Right lung (tissue), 5 donors: ENCODE data around the gene SYNGAP1. TPM values are rescaled to one million over a fixed set of nuclear protein-coding genes. Genes with fewer than 3 reads are reported as not detected.
"Not testable (repeated sequence)": the region's sequence is repeated elsewhere in the genome, so short reads cannot be mapped to it uniquely, and the experiment has no call there.

Experiments used
- DNase-seq, 2 donors: peaks; one replicate each; pipeline ENCODE4 v3.0.0-alpha.2; 2013
- polyA plus RNA-seq, 5 donors: library from polyadenylated mRNA; unstranded; fragments of 120-200 nt; gene quantifications; one replicate each; pipeline versions ENCODE4 v1.2.1 to v1.2.3, GENCODE V29; 2013; ENCODE audit warnings: inconsistent platforms in 1 of 5, low replicate concordance in 1 of 5; ENCODE audit not compliant: insufficient read length in 5 of 5, insufficient read depth in 1 of 5

Gene SYNGAP1
- polyA plus RNA-seq, 5 donors, result 35.2 to 47.4 (median 44.8) TPM

- DNase-seq, result no peak
Observed at GRCh38 chr6:33467091-33467490, 47.2 kb downstream of the SYNGAP1 start.

- no peak for DNase-seq
Observed at GRCh38 chr6:33469661-33470060, 49.8 kb downstream of the SYNGAP1 start.

GRCh38 chr6:33477864-33478263 lies 58.0 kb downstream of the SYNGAP1 start:
- no peak for DNase-seq

- DNase-seq, result no peak
Observed at GRCh38 chr6:33481192-33481591, 61.3 kb downstream of the SYNGAP1 start.

GRCh38 chr6:33482620-33483019 lies 62.8 kb downstream of the SYNGAP1 start:
- DNase-seq, result not testable (repeated sequence)

- DNase-seq, result no peak
Observed at GRCh38 chr6:33483678-33484077, 63.8 kb downstream of the SYNGAP1 start.

- not testable (repeated sequence) for DNase-seq
Observed at GRCh38 chr6:33484673-33485262, 64.9 kb downstream of the SYNGAP1 start.

GRCh38 chr6:33485680-33486079 lies 65.8 kb downstream of the SYNGAP1 start:
- not testable (repeated sequence) for DNase-seq

GRCh38 chr6:33488339-33488738 lies 68.5 kb downstream of the SYNGAP1 start:
- no peak for DNase-seq

- no peak for DNase-seq
Observed at GRCh38 chr6:33490198-33490597, 70.3 kb downstream of the SYNGAP1 start.

GRCh38 chr6:33490621-33491020 lies 70.8 kb downstream of the SYNGAP1 start:
- DNase-seq, result no peak

GRCh38 chr6:33492093-33492492 lies 72.2 kb downstream of the SYNGAP1 start:
- no peak for DNase-seq

GRCh38 chr6:33497157-33497556 lies 77.3 kb downstream of the SYNGAP1 start:
- DNase-seq, result no peak

- DNase-seq, result no peak
Observed at GRCh38 chr6:33502486-33502885, 82.6 kb downstream of the SYNGAP1 start.

- DNase-seq, result no peak
Observed at GRCh38 chr6:33504486-33504885, 84.6 kb downstream of the SYNGAP1 start.

Other genes starting within 250 kb of the SYNGAP1 start
- gene COL11A2, start 227.6 kb upstream of the SYNGAP1 start, polyA plus RNA-seq, result 10 to 100 TPM in 1 of 5 donors, 1 to 10 TPM in 4; 3.0 to 10.8 (median 3.8) TPM
- 10 to 100 TPM; 56.7 to 69.7 (median 61.7) TPM for gene RXRB, start 219.4 kb upstream of the SYNGAP1 start, polyA plus RNA-seq
- 100 to 1,000 TPM in 1 of 5 donors, 10 to 100 TPM in 4; 73.8 to 100 (median 90.1) TPM for gene SLC39A7, start 219.2 kb upstream of the SYNGAP1 start, polyA plus RNA-seq
- 10 to 100 TPM; 20.8 to 26.5 (median 21.7) TPM for gene HSD17B8, start 215.4 kb upstream of the SYNGAP1 start, polyA plus RNA-seq
- 10 to 100 TPM; 46.9 to 70.0 (median 54.0) TPM for gene RING1, start 211.6 kb upstream of the SYNGAP1 start, polyA plus RNA-seq
- 10 to 100 TPM; 74.4 to 88.8 (median 81.1) TPM for gene VPS52, start 148.2 kb upstream of the SYNGAP1 start, polyA plus RNA-seq
- 1,000 to 10,000 TPM; 3,696 to 4,775 (median 3,821) TPM for gene RPS18, start 148.0 kb upstream of the SYNGAP1 start, polyA plus RNA-seq
- gene B3GALT4, start 142.9 kb upstream of the SYNGAP1 start, polyA plus RNA-seq, result 1 to 10 TPM; 3.3 to 4.8 (median 3.8) TPM
- gene WDR46, start 130.8 kb upstream of the SYNGAP1 start, polyA plus RNA-seq, result 10 to 100 TPM; 50.7 to 80.1 (median 56.4) TPM
- 10 to 100 TPM; 47.1 to 61.3 (median 50.3) TPM for gene PFDN6, start 130.5 kb upstream of the SYNGAP1 start, polyA plus RNA-seq
- 100 to 1,000 TPM; 123 to 169 (median 149) TPM for gene RGL2, start 121.1 kb upstream of the SYNGAP1 start, polyA plus RNA-seq
- gene TAPBP, start 106.0 kb upstream of the SYNGAP1 start, polyA plus RNA-seq, result 10 to 100 TPM; 34.2 to 59.4 (median 43.6) TPM
- 10 to 100 TPM; 22.3 to 28.0 (median 24.5) TPM for gene ZBTB22, start 102.3 kb upstream of the SYNGAP1 start, polyA plus RNA-seq
- gene DAXX, start 97.1 kb upstream of the SYNGAP1 start, polyA plus RNA-seq, result 10 to 100 TPM; 45.1 to 57.5 (median 50.3) TPM
- gene KIFC1, start 28.2 kb upstream of the SYNGAP1 start, polyA plus RNA-seq, result 10 to 100 TPM; 28.6 to 72.8 (median 47.1) TPM
- gene PHF1, start 9.1 kb upstream of the SYNGAP1 start, polyA plus RNA-seq, result 10 to 100 TPM; 53.1 to 88.9 (median 82.8) TPM
- gene CUTA, start 2.0 kb upstream of the SYNGAP1 start, polyA plus RNA-seq, result 100 to 1,000 TPM; 153 to 208 (median 171) TPM
- 10 to 100 TPM; 10.1 to 13.2 (median 10.6) TPM for gene ZBTB9, start 34.5 kb downstream of the SYNGAP1 start, polyA plus RNA-seq
- 10 to 100 TPM; 13.6 to 20.3 (median 16.8) TPM for gene BAK1, start 160.2 kb downstream of the SYNGAP1 start, polyA plus RNA-seq
- 10 to 100 TPM; 56.2 to 87.2 (median 77.9) TPM for gene ITPR3, start 201.3 kb downstream of the SYNGAP1 start, polyA plus RNA-seq